Choroid plexus epithelial cell (primary cell): ENCODE data around the gene CERK.

Experiments used
- DNase-seq: peaks from one replicate; pipeline ENCODE4 v3.0.0-alpha.2; 2010; ENCODE audit warnings: low read depth
- H3K4me3 ChIP-seq: 2 replicates; pipeline ENCODE4 v1.5.1; 2011; ENCODE audit warnings: low read depth, mild to moderate bottlenecking, control low read depth, low read length, moderate library complexity
- CTCF ChIP-seq: conservative IDR thresholded peaks from 2 replicates; pipeline ENCODE4 v1.5.1; 2011; ENCODE audit warnings: low read depth, mild to moderate bottlenecking, control low read depth, inconsistent platforms, low read length, moderate library complexity

Gene CERK

GRCh38 chr22:46753761-46754109, 15.7 kb upstream of the CERK start:
- DNase-seq = no peak
- no peak overlapping the region for H3K4me3 ChIP-seq
- TF ChIP-seq CTCF = no peak

GRCh38 chr22:46753360-46753759, 15.3 kb upstream of the CERK start:
- no peak for DNase-seq
- TF ChIP-seq CTCF = no peak
- H3K4me3 ChIP-seq = no peak overlapping the region

GRCh38 chr22:46752988-46753310, 14.9 kb upstream of the CERK start:
- no peak for TF ChIP-seq CTCF
- no peak overlapping the region for H3K4me3 ChIP-seq
- DNase-seq = no peak

- no peak for DNase-seq
- no peak overlapping the region for H3K4me3 ChIP-seq
- no peak for TF ChIP-seq CTCF
Measured at GRCh38 chr22:46752286-46752987, 14.4 kb upstream of the CERK start.

GRCh38 chr22:46750863-46751443, 12.9 kb upstream of the CERK start:
- DNase-seq = no peak
- no peak overlapping the region for H3K4me3 ChIP-seq
- no peak for TF ChIP-seq CTCF

- no peak for DNase-seq
- no peak for TF ChIP-seq CTCF
- no peak overlapping the region for H3K4me3 ChIP-seq
Measured at GRCh38 chr22:46750530-46750800, 12.4 kb upstream of the CERK start.
